Measurements from ENCODE around the gene CTF1. TPM values are rescaled to one million over a fixed set of nuclear protein-coding genes. Genes with fewer than 3 reads are reported as not detected.
A peak's percentile ranks its signal among the peaks of the same experiment; 100 is the strongest.

The CTF1 gene
- total RNA-seq, 2 donors from 2014 or later, result 3.1 to 3.3 TPM

DNA sequence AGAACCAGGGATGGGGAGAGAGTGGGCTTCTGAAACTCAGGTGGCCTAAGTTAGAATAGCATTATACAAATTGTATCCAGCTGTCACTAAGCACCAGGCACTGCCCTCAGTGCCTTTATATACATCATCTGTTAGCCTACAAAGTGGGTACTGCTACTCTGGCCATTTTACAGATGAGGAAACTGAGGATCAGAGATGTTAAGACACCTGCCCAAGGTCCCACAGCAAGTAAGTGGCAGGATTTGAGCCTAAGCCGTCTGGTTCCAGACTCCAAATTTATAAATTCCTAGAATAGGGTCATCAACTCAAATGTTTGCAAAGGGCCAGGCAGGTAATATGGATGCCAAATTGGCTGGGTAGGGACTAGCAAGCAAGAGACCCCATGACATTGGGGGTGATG, 54.8 kb downstream of the CTF1 start:
- Mint-ChIP-seq H3K9me3 (no peaks in the 10 kb centered on the region), H3K4me1 (peaks cover 22% of the 10 kb centered on the region), H3K27me3 (ENCODE audit: insufficient read depth) (no peaks in the 10 kb centered on the region), H3K4me3 (no peak overlapping the region), H3K36me3 (ENCODE audit: low read depth) (peaks cover 6% of the 10 kb centered on the region), H3K27ac (no peak overlapping the region)
- Histone ChIP-seq H3K36me3 (ENCODE audit: control insufficient read depth, insufficient read depth, low read length) (peaks cover 13% of the 10 kb centered on the region), H3K27me3 (ENCODE audit: control insufficient read depth, insufficient read depth, low read length, poor library complexity, severe bottlenecking) (no peaks in the 10 kb centered on the region), H3K4me1 (ENCODE audit: control insufficient read depth, insufficient read depth, low read length) (peaks cover 12% of the 10 kb centered on the region), H3K9me3 (ENCODE audit: control insufficient read depth, low read length) (no peaks in the 10 kb centered on the region), H3K9ac (ENCODE audit: extremely low read depth, low read length, poor library complexity, severe bottlenecking) (no peak overlapping the region), H3K4me3 (ENCODE audit: low read length) (no peak overlapping the region), H3K27ac (ENCODE audit: low read depth, low read length) (no peak overlapping the region)
- 86 to 100% methylated on average over 1 of the region's 1 CpG for WGBS, 2 experiments (ENCODE audit: insufficient coverage in 1 of 2, insufficient read length in 1 of 2)
- TF ChIP-seq, protein P1, sequence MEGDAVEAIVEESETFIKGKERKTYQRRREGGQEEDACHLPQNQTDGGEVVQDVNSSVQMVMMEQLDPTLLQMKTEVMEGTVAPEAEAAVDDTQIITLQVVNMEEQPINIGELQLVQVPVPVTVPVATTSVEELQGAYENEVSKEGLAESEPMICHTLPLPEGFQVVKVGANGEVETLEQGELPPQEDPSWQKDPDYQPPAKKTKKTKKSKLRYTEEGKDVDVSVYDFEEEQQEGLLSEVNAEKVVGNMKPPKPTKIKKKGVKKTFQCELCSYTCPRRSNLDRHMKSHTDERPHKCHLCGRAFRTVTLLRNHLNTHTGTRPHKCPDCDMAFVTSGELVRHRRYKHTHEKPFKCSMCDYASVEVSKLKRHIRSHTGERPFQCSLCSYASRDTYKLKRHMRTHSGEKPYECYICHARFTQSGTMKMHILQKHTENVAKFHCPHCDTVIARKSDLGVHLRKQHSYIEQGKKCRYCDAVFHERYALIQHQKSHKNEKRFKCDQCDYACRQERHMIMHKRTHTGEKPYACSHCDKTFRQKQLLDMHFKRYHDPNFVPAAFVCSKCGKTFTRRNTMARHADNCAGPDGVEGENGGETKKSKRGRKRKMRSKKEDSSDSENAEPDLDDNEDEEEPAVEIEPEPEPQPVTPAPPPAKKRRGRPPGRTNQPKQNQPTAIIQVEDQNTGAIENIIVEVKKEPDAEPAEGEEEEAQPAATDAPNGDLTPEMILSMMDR (conservative IDR thresholded peaks at IDR 0.05), result no peak
- no peak for DNase-seq

DNA sequence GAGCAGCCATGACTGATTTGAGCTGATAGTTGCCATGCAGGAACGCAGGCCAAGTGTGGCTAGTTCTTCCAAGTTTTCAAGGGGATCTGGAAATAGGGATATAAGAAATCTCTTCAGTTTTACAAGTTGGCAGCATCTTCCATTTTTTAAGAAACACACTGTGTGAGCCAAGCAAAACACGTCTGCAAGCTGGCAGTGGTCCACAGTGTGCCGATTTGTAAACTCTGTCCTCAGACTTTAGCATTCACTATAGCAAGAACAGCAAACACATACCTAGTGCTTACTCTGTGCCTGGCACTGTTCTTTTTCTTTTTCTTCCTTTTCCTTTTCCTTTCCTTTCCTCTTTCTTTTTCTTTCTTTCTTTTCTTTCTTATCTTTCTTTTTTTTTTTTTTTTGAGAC, 55.3 kb downstream of the CTF1 start:
- TF ChIP-seq, protein P1 (conservative IDR thresholded peaks at IDR 0.05), result no peak
- H3K9me3 Mint-ChIP-seq, result no peaks in the 10 kb centered on the region

DNA sequence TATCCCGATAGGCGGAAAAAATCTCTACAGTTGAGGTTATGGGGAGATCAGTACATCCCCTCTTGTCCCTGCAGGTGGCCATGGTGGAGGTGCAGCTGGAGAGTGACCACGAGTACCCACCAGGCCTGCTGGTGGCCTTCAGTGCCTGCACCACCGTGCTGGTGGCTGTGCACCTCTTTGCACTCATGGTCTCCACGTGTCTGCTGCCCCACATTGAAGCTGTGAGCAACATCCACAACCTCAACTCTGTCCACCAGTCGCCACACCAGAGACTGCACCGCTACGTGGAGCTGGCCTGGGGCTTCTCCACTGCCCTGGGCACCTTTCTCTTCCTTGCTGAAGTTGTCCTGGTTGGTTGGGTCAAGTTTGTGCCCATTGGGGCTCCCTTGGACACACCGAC, 56.7 kb downstream of the CTF1 start:
- 78% methylated on average over 5 to 9 of the region's 9 CpGs for WGBS, 2 experiments (ENCODE audit: insufficient coverage in 1 of 2, insufficient read length in 1 of 2)
- H3K27me3 ChIP-seq (ENCODE audit: control insufficient read depth, insufficient read depth, low read length, poor library complexity, severe bottlenecking), result no peaks in the 10 kb centered on the region

More for the DNA sequence above, 55.3 kb downstream of the CTF1 start:
- no peak overlapping the region for H3K27ac Mint-ChIP-seq
- Histone ChIP-seq H3K4me1 (ENCODE audit: control insufficient read depth, insufficient read depth, low read length) (peaks cover 11% of the 10 kb centered on the region), H3K9me3 (ENCODE audit: control insufficient read depth, low read length) (no peaks in the 10 kb centered on the region), H3K4me3 (ENCODE audit: low read length) (no peak overlapping the region), H3K36me3 (ENCODE audit: control insufficient read depth, insufficient read depth, low read length) (peaks cover 10% of the 10 kb centered on the region), H3K27me3 (ENCODE audit: control insufficient read depth, insufficient read depth, low read length, poor library complexity, severe bottlenecking) (no peaks in the 10 kb centered on the region), H3K27ac (ENCODE audit: low read depth, low read length) (no peak overlapping the region), H3K9ac (ENCODE audit: extremely low read depth, low read length, poor library complexity, severe bottlenecking) (no peak overlapping the region)
- peaks cover 6% of the 10 kb centered on the region for H3K36me3 Mint-ChIP-seq (ENCODE audit: low read depth)
- no peak overlapping the region for H3K4me3 Mint-ChIP-seq
- WGBS, 2 experiments (ENCODE audit: insufficient coverage in 1 of 2, insufficient read length in 1 of 2), result 94 to 100% methylated on average over 3 of the region's 3 CpGs
- H3K27me3 Mint-ChIP-seq (ENCODE audit: insufficient read depth), result no peaks in the 10 kb centered on the region
- DNase-seq, result no peak
- H3K4me1 Mint-ChIP-seq, result peaks cover 19% of the 10 kb centered on the region

More for the DNA sequence above, 56.7 kb downstream of the CTF1 start:
- no peak overlapping the region for H3K9ac ChIP-seq (ENCODE audit: extremely low read depth, low read length, poor library complexity, severe bottlenecking)
- no peak overlapping the region for H3K4me3 ChIP-seq (ENCODE audit: low read length)
- H3K4me3 Mint-ChIP-seq, result no peak overlapping the region
- no peaks in the 10 kb centered on the region for H3K9me3 Mint-ChIP-seq
- peak overlapping the region; percentile 35 for H3K27ac Mint-ChIP-seq
- H3K36me3 ChIP-seq (ENCODE audit: control insufficient read depth, insufficient read depth, low read length), result peaks cover 4% of the 10 kb centered on the region
- H3K27ac ChIP-seq (ENCODE audit: low read depth, low read length), result no peak overlapping the region
- no peaks in the 10 kb centered on the region for H3K9me3 ChIP-seq (ENCODE audit: control insufficient read depth, low read length)
- H3K36me3 Mint-ChIP-seq (ENCODE audit: low read depth), result no peaks in the 10 kb centered on the region
- H3K4me1 ChIP-seq (ENCODE audit: control insufficient read depth, insufficient read depth, low read length), result no peaks in the 10 kb centered on the region
- TF ChIP-seq, protein P1 (conservative IDR thresholded peaks at IDR 0.05), result no peak
- peak; percentile 53 for DNase-seq
- H3K4me1 Mint-ChIP-seq, result peaks cover 12% of the 10 kb centered on the region
- no peaks in the 10 kb centered on the region for H3K27me3 Mint-ChIP-seq (ENCODE audit: insufficient read depth)

Small RNA genes within 50 kb of the gene (microRNA-seq; reads per million reads assigned to microRNA genes)
- not detected for gene MIR4519 (ENCODE audit: borderline microRNAs expressed)
- gene MIR762 (ENCODE audit: borderline microRNAs expressed), result not detected

Other genes starting within 250 kb of the CTF1 start
- gene PRR14, start 245.7 kb upstream of the CTF1 start, total RNA-seq, result 10 to 100 TPM; 21.2 to 35.4 TPM
- 10 to 100 TPM; 50.2 to 53.1 TPM for gene FBRS, start 238.2 kb upstream of the CTF1 start, total RNA-seq
- 10 to 100 TPM; 57.7 to 66.9 TPM for gene SRCAP, start 197.4 kb upstream of the CTF1 start, total RNA-seq
- 10 to 100 TPM; 49.8 to 54.8 TPM for gene PHKG2, start 148.2 kb upstream of the CTF1 start, total RNA-seq
- gene CFAP119, start 134.6 kb upstream of the CTF1 start, total RNA-seq, result 10 to 100 TPM in 1 of 2 donors, 1 to 10 TPM in 1; 6.9 to 12.6 TPM
- 10 to 100 TPM; 88.4 to 95.8 TPM for gene RNF40, start 134.3 kb upstream of the CTF1 start, total RNA-seq
- gene ZNF629, start 109.4 kb upstream of the CTF1 start, total RNA-seq, result 10 to 100 TPM; 31.8 to 33.3 TPM
- 10 to 100 TPM; 64.7 to 67.6 TPM for gene BCL7C, start 2.5 kb upstream of the CTF1 start, total RNA-seq
- gene FBXL19, start 27.0 kb downstream of the CTF1 start, total RNA-seq, result 10 to 100 TPM; 74.0 to 84.3 TPM
- 10 to 100 TPM; 16.9 to 17.7 TPM for gene ORAI3, start 52.5 kb downstream of the CTF1 start, total RNA-seq
- gene SETD1A, start 61.1 kb downstream of the CTF1 start, total RNA-seq, result 10 to 100 TPM; 23.8 to 25.0 TPM
- 1 to 10 TPM; 4.1 to 4.8 TPM for gene HSD3B7, start 88.6 kb downstream of the CTF1 start, total RNA-seq
- 1 to 10 TPM; 3.2 to 7.0 TPM for gene STX1B, start 114.0 kb downstream of the CTF1 start, total RNA-seq
- 10 to 100 TPM; 34.4 to 37.6 TPM for gene STX4, start 136.9 kb downstream of the CTF1 start, total RNA-seq
- gene ZNF668, start 177.6 kb downstream of the CTF1 start, total RNA-seq, result 10 to 100 TPM; 11.2 to 12.6 TPM
- gene ZNF646, start 177.8 kb downstream of the CTF1 start, total RNA-seq, result 10 to 100 TPM; 24.9 to 29.2 TPM
- 1 to 10 TPM; 1.7 to 2.8 TPM for gene PRSS53, start 192.3 kb downstream of the CTF1 start, total RNA-seq
- 10 to 100 TPM; 53.7 to 63.0 TPM for gene VKORC1, start 198.2 kb downstream of the CTF1 start, total RNA-seq
- gene BCKDK, start 211.8 kb downstream of the CTF1 start, total RNA-seq, result 10 to 100 TPM; 47.0 to 57.7 TPM
- gene KAT8, start 221.1 kb downstream of the CTF1 start, total RNA-seq, result 10 to 100 TPM; 51.0 to 55.8 TPM
- gene PRSS8, start 239.1 kb downstream of the CTF1 start, total RNA-seq, result 10 to 100 TPM; 79.7 to 80.1 TPM